GM19035 (cell line): Measurements from ENCODE around the gene DLL4.

Experiments
- ATAC-seq: cut with Tn5 transposase; IDR thresholded peaks from one replicate; pipeline ENCODE4 v1.9.1; 2021; ENCODE audit not compliant: unreplicated experiment

The DLL4 gene

GRCh38 chr15:40985541-40986330 is 56.6 kb downstream of the DLL4 start:
- no peak for ATAC-seq

- no peak for ATAC-seq
These were observed 57.7 kb downstream of the DLL4 start for GRCh38 chr15:40986820-40987219.

GRCh38 chr15:40988156-40988555 is 59.0 kb downstream of the DLL4 start:
- ATAC-seq: no peak
